ENCODE results near the gene KRT3.

DNA sequence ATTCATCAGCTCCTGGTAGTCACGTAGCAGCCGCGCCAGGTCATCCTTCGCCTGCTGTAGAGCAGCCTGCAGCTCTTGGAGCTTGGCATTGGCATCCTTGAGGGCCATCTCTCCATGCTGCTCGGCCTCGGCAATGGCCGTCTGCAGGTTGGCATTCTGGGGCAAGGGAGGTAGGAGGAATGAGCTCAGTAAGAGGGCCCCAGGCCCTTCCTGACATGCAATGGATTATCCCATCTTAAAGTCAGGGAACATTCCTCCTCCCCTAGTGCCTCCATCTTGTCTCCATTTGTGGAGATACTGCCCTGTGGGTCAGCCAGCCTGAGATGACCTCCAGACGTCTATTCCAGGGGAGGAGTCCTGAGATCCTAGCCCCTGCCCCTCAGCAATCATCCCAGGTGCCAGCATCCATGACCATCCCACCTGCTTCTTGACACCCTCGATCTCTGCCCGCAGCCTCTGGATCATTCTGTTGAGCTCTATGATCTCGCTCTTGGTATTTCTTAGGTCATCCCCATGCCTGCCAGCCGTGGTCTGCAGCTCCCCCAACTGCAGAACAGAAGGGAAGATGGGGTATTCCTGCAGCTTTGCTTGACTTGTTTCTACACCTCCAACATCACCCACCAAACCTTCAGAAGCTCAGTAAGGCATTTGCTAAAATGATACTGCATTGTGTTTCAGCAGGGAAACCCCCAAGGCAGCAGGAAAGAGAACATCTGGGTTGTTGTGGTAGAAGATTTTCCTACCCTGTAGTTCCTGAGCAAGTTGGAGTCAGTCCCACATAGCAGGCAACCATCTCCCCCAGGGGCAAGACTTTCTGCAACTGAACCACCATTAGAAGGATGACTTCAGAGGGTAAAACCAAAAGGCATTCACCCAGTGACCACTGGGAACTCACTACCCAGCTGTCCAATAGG lies 4.4 kb downstream of the KRT3 start:
- TF ChIP-seq, protein P1, sequence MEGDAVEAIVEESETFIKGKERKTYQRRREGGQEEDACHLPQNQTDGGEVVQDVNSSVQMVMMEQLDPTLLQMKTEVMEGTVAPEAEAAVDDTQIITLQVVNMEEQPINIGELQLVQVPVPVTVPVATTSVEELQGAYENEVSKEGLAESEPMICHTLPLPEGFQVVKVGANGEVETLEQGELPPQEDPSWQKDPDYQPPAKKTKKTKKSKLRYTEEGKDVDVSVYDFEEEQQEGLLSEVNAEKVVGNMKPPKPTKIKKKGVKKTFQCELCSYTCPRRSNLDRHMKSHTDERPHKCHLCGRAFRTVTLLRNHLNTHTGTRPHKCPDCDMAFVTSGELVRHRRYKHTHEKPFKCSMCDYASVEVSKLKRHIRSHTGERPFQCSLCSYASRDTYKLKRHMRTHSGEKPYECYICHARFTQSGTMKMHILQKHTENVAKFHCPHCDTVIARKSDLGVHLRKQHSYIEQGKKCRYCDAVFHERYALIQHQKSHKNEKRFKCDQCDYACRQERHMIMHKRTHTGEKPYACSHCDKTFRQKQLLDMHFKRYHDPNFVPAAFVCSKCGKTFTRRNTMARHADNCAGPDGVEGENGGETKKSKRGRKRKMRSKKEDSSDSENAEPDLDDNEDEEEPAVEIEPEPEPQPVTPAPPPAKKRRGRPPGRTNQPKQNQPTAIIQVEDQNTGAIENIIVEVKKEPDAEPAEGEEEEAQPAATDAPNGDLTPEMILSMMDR (IDR thresholded peaks at IDR 0.05), result no peak
- TF ChIP-seq EP300 (IDR thresholded peaks at IDR 0.05), result no peak
